ENCODE data around the gene GGT6. TPM values are rescaled to one million over a fixed set of nuclear protein-coding genes. Genes with fewer than 3 reads are reported as not detected.

GGT6 gene
- total and polyA plus RNA-seq, 2 experiments from 2014 or later = not detected

DNA sequence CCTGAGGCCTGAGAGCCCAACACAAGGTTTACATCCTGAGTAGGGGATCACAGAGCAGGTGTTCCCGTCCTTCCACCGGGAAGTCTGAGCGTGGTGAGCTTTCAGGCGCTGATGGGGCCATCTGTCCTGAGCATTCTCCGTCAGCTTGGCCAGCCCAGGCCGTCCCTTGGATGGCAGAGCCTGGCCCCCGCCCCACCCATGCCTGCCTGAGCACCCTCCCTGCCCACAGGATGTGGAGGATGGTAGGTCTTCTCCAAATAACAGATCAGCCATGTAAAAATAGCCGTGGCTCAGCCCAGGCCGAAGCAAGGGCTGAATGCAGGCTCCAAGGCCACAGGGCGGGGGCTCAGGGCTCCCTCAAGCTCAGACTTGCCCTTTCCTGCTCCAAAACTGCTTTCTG is 41.5 kb downstream of the GGT6 start:
- H3K9me3 ChIP-seq (ENCODE audit: low read depth) = no peaks in the 10 kb centered on the region
- DNase-seq (ENCODE audit: low read depth in 1 of 2, low spot score in 1 of 2) = no peak
- no peak overlapping the region for H3K27ac ChIP-seq

DNA sequence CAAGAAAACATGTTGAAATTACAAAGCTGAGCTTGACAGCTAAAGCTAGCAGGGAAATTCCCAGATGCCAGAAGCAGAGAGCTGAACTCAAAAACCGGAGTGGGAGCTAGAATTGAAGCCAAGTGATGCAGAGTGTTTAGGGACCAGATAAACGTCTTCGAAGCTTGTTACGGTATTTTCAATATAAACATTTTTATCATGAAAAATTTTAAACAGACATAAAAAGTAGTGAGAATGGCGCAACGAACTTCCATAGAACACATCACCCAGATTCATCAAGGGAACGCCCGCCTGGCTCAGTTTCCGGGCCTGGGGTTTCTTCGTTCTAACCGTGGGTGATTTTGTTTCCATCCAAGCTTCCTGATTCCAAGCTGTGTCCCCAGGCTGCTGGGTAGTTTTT is 43.6 kb downstream of the GGT6 start:
- no peak overlapping the region for H3K4me3 ChIP-seq
- DNase-seq (ENCODE audit: low read depth in 1 of 2, low spot score in 1 of 2) = peak in 1 of 2 donors; percentile 70
- peaks cover 8% of the 10 kb centered on the region for H3K4me1 ChIP-seq (ENCODE audit: low read depth)
- no peaks in the 10 kb centered on the region for H3K27me3 ChIP-seq
- H3K36me3 ChIP-seq = no peaks in the 10 kb centered on the region
- no peak overlapping the region for H3K27ac ChIP-seq
- H3K9me3 ChIP-seq (ENCODE audit: low read depth) = no peaks in the 10 kb centered on the region
- TF ChIP-seq, protein P1, sequence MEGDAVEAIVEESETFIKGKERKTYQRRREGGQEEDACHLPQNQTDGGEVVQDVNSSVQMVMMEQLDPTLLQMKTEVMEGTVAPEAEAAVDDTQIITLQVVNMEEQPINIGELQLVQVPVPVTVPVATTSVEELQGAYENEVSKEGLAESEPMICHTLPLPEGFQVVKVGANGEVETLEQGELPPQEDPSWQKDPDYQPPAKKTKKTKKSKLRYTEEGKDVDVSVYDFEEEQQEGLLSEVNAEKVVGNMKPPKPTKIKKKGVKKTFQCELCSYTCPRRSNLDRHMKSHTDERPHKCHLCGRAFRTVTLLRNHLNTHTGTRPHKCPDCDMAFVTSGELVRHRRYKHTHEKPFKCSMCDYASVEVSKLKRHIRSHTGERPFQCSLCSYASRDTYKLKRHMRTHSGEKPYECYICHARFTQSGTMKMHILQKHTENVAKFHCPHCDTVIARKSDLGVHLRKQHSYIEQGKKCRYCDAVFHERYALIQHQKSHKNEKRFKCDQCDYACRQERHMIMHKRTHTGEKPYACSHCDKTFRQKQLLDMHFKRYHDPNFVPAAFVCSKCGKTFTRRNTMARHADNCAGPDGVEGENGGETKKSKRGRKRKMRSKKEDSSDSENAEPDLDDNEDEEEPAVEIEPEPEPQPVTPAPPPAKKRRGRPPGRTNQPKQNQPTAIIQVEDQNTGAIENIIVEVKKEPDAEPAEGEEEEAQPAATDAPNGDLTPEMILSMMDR (IDR thresholded peaks at IDR 0.05; ENCODE audit: low read depth, low read length) = no peak

More for the DNA sequence above, 41.5 kb downstream of the GGT6 start:
- Histone ChIP-seq H3K4me3 (no peak overlapping the region), H3K27me3 (no peaks in the 10 kb centered on the region), H3K4me1 (ENCODE audit: low read depth) (peaks cover 2% of the 10 kb centered on the region), H3K36me3 (no peaks in the 10 kb centered on the region)
- TF ChIP-seq, protein P1 (IDR thresholded peaks at IDR 0.05; ENCODE audit: low read depth, low read length) = no peak

DNA sequence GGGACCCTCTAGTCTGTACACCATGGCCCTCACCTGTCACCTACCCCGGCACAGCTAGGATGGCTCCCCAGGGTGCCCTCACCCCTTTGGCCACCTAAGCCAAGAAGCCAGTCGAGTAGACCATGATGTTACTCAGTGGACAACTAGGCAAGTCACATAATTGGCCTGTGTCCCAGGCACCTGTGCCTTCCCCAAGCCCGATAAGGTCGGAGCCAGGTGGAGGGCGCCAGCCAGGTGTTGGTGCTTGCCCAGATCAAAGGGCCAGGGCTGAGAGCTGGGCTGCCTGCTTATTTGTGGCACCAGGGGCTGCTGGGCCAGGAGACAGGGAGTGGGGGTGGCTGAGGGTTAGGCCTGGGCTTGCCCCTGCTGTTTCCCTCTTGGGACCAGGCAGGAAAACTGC is 44.9 kb downstream of the GGT6 start:
- Histone ChIP-seq H3K4me1 (ENCODE audit: low read depth) (peaks cover 8% of the 10 kb centered on the region), H3K36me3 (no peaks in the 10 kb centered on the region), H3K27ac (no peak overlapping the region), H3K9me3 (ENCODE audit: low read depth) (no peaks in the 10 kb centered on the region), H3K27me3 (no peaks in the 10 kb centered on the region), H3K4me3 (no peak overlapping the region)
- DNase-seq (ENCODE audit: low read depth in 1 of 2, low spot score in 1 of 2) = no peak
- TF ChIP-seq, protein P1 (IDR thresholded peaks at IDR 0.05; ENCODE audit: low read depth, low read length) = no peak

DNA sequence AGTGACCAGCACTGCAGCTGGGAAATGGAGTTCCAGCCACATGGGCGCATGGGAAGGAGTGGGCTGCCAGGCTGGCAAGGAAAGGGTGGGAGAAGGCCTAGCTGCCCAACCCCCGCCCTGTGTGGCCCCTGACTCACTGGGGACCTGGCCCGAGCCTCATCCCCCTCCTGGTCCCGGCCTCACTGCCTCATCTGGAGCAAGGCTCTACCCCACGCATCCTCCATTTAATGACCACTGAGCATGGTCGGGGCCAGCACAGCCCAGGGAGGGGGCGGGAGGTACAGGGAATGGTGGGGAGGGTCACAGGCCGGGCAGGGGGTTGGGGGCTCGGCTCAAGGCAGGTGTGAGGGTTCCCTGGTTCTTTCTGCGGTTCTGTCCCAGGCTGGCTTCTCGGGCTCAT is 45.6 kb downstream of the GGT6 start:
- H3K27me3 ChIP-seq = no peaks in the 10 kb centered on the region
- H3K4me3 ChIP-seq = no peak overlapping the region
- no peaks in the 10 kb centered on the region for H3K9me3 ChIP-seq (ENCODE audit: low read depth)
- peaks cover 8% of the 10 kb centered on the region for H3K4me1 ChIP-seq (ENCODE audit: low read depth)
- TF ChIP-seq, protein P1 (IDR thresholded peaks at IDR 0.05; ENCODE audit: low read depth, low read length) = no peak
- H3K27ac ChIP-seq = no peak overlapping the region
- no peaks in the 10 kb centered on the region for H3K36me3 ChIP-seq
- DNase-seq (ENCODE audit: low read depth in 1 of 2, low spot score in 1 of 2) = no peak

DNA sequence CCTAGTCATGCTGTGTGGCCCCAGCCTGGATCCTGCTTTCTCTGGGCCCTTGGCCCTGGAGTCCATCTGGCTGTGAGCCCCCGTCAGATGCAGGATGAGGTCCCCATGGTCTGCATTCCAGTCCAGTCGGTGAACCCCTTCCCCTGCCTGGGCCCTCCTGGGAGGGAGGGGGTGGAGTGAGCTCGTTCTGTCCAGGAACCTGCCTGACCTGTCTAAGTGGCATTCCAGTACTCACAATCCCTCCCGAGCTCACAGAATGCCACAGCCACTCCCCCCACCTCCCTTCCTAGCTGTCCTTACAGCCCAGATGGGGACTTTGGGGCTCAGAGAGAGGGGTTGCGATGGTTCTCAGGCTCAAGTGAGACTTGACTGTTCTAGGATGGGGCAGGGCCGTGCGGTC is 46.2 kb downstream of the GGT6 start:
- Histone ChIP-seq H3K27ac (no peak overlapping the region), H3K4me3 (no peak overlapping the region), H3K9me3 (ENCODE audit: low read depth) (no peaks in the 10 kb centered on the region), H3K27me3 (no peaks in the 10 kb centered on the region), H3K4me1 (ENCODE audit: low read depth) (peaks cover 8% of the 10 kb centered on the region), H3K36me3 (no peaks in the 10 kb centered on the region)
- peak in 1 of 2 donors; percentile 61 for DNase-seq (ENCODE audit: low read depth in 1 of 2, low spot score in 1 of 2)
- TF ChIP-seq, protein P1 (IDR thresholded peaks at IDR 0.05; ENCODE audit: low read depth, low read length) = no peak

Measured in cardiac muscle cell (in vitro differentiated cells and primary cell).